Epidermal melanocyte (primary cell): ENCODE results near the gene HDAC9.

Experiments
- DNase-seq: peaks from one replicate; pipeline ENCODE4 v3.0.0; 2011; ENCODE audit warnings: low spot score; ENCODE audit not compliant: insufficient read length

Gene HDAC9

DNA sequence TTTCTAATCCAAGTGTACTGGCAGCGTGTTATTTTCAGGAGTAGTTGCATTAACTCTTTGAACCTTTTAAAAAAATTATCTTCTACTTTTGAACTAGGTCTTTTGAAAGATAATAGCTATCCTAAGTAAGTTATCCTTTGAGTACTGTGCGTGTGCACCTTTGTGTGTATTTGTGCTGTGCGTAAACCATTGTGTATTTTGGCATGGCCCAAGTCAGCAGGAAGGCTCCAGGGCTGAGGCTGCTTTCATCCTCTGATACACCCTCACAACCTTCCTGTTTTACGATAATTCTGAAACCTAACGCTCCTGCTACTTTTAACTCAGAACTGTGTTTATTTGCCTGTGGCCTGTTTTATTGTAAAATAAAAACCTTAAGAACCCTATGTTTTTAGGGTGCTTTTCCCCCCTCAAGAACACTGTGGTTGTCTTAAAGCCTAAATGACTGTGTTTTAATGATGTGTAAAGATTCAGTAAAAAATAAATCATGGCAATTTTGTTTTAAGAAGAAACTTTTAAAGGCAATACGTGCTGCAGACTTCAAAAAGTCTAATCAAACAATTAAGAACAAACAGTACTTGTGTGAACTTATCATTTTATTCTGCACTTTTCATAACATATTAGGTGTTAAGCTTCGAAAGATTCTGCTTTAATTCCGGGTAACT lies 57.5 kb downstream of the HDAC9 start:
- no peak for DNase-seq

DNA sequence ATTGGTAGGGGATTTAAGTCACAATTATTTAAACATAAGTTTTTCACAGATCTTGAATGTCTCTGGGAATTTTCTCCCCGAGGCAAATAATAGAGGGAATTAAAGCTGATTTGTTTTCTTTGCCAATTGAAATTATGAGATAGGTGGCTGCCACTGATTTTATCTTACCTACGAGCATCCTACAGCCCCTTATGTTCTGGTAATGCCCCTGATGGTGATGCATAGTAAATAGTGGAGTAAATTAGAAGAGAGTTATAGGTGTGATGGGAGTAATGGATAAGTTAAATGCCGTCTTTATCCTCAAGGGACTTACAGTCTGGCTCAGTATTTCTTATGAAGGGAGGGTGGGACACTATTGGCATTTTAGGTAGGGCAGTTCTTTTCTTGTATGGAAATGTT lies 58.1 kb downstream of the HDAC9 start:
- no peak for DNase-seq

DNA sequence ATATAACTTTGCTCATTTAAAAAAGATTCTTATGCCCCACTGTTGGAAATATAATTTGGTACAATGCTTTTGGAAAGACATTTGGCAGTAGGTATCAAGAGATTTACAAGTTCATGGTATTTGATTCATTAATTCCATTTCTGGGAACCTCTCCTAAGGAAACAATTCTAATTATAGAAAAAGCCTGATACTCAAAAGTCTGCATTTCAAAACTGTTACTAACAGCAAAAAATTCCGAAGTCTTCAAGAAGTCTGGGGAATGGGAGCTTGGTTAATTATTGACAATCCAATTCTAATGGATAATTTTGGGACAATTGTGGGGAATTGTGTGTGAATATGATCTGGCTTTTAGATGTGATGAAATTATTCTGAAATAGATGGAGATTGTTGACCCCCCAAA lies 59.6 kb downstream of the HDAC9 start:
- DNase-seq: no peak

DNA sequence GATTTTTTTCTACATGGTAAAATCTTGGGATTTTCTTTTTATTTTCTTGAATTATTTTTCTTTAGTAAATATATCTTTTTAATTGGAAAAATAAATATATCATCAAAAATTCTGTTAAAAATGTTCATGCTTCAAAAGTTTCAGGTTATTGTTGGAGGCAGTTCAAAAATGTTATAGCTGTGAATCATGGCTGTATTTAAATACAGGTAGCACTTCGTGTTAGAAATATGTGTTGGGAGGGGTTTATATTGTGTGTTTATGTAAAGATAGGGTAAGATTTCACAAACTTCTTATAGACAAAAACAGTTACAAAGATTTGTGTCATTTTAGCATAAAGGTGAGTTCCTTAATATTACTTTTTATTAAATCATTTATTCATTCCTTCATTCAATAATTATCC lies 60.4 kb downstream of the HDAC9 start:
- no peak for DNase-seq

DNA sequence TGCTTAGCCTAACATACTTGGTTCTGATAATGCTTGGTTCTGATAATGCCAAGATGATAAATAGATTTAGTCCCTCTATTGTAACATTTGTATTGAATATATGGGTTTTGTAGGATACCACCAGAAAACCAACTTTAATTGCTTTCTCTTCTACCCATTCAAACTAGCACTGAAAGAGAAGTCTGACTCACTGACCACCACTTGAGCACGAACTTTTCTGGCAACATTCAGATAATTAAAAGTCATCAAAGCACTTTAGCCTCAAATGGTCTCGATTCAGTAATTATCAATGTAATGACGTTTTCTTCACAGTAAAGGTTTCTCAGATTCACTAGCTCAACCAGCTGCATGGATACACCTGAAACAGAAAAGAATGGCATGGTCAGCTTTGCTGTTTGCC lies 63.0 kb downstream of the HDAC9 start:
- no peak for DNase-seq

DNA sequence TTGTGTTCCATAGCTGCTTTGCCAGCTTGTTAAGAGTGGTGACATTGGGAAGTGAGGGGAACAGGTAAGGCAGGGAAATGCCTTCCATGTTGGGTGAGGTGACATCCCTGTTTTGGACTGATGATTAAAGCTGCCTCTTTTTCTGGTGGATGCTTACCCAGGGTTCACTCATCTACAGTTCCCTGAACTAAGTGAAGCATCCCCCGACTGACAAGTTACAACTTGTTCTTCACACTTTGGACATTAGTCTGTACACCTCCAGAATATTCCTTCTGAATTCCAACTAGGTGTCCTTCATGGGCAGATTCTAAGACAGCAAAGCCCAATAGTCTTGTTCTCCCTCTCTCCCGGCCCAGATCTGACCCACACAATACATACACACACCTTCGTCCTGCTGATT lies 63.4 kb downstream of the HDAC9 start:
- DNase-seq: no peak

DNA sequence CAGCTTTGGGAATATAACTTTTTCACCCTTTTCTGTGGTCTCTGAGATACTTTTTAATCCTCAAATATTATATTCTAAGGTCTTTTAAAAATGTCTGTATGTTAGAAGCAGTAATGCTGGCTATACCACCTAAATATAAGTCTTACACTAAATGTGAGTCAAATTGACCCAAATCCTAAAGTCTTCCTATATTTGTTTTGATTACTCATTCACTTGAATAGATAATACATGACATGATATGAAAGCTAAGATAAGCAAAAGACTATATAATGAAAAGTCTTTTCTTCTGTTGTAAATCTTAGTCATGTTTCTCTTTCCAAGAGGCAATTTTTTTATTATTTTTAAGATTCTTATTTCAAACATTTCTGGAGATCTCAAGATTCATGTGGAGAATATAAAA lies 64.2 kb downstream of the HDAC9 start:
- DNase-seq: no peak

DNA sequence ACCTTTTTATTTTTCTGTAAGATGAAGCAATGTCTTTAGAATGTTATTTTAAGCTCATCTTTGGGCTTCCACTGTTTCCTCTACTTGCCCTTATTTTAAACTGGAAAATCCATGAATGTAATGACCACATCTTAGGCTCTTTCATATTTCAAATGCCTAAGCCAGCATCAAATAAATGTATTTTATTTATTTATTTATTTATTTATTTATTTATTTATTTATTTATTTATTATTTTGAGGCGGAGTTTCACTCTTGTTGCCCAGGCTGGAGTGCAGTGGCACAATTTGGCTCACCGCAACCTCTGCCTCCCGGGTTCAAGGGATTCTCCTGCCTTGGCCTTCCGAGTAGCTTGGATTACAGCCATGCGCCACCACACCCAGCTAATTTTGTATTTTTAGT lies 69.2 kb downstream of the HDAC9 start:
- DNase-seq: no peak

DNA sequence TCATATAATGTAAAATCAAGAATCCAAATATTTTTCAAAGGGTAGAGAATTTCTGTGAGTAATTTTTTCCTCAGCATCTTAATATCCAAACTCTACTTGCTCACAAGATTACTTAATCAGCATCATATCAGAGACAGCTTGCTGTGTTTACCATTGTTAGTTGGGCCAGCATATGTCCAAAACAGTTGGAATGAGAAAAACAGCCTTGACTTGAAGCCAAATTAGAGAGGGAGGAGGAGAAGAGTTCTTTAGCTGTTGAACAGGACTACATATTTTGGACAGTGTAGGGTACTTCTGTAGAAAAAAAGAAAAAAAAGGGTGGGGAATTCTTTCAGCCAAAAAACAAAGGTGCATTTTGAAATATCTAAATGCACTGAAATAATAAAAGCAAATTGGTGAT lies 69.8 kb downstream of the HDAC9 start:
- no peak for DNase-seq

DNA sequence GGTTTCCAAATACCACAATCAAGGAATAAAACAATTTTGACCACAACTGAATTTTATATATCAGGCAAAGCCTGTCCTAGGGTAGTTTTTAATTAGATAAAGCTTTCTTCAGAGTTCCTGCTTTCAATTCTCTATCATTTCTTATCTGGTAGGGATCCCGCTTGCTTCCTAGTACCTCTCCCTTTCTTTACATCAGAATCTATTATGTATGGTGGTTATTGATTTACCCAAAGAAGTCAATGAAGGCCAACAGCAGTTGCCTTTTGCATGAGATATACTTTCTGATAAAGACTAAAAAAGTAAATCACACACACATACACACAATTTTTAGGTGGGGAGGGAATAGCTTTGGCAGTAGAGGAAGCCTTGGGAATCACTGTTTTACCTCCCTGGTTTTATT lies 70.7 kb downstream of the HDAC9 start:
- DNase-seq: no peak

DNA sequence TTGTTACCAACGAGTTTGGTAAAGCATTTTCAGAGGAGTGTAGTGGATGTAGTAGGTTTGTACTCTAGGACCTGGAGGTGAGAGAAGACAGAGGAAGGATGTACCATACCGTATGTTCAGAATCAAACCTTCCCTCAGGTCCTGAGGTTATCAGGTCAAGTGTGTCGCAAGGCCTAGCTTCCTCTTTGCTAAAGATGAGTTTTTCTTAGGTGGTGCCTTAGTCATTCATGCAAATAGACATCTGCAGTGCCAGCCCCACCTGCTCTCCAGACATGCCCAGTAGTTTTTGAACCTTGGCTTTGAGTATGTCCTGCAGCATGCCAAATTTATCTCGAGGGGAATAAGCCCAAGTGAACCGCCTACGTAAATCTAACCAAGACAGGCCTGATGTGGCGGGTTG lies 71.3 kb downstream of the HDAC9 start:
- DNase-seq: no peak

DNA sequence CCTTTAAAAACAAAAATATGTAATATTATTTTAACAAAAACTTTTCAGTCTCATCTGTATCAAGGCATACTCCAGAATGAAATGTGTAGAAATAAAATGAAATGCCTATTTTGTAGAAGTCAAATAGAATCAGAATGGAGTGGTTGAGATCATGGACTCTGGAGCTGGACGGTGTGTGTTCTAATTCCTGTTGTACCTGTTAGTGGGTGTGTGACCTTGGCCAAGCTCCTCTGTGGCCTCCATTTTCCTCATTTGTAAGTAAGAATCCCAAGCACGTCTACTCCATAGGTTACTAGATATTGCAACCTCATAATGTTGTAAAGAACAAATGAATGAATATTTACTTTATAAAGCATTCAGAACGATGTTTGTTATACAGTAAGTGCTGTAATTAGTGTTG lies 74.9 kb downstream of the HDAC9 start:
- DNase-seq: no peak

DNA sequence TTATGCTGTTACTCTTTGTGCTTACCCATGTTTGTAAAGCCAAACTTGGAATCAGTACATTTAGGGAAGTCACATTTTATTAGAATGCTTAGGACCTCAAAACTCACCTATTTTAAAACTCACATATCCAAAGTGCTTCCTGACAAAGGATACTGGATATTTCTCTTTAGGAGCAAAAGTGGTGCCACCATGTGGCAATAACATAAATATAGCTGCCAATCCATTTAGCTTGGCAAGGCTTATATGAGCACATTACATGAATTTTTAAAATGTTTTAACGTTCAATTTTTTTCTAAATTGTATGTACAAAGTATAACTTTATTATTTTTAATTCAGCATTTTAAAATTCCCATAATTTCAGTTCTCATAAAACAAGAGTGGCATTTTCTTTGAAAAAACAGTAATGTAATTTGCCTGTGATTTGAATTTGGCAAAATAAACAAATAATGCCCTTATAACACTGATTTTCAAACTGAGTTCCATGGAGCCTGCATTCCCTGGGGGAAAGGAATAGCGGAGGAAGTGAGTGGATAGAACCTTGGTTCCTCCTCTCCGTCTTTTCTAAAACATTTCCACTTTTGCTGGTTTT lies 75.4 kb downstream of the HDAC9 start:
- DNase-seq: peak; percentile 31

DNA sequence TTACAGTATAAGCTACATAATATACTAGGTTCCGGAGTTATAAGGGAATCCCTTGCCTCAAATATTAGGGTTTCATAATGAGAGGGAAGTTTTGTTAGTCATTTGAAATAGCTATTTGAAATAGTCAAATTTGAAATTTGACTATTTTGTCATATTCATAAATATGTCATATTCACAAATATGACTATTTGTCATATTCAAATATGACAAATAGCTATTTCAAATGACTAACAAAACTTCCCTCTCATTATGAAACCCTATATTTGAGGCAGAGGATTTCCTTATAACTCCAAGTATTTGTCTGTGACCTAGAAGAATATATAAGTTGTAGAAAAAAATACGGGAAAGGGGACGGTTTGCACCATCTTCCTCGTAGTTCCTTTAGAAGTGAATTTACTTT lies 76.6 kb downstream of the HDAC9 start:
- DNase-seq: no peak

DNA sequence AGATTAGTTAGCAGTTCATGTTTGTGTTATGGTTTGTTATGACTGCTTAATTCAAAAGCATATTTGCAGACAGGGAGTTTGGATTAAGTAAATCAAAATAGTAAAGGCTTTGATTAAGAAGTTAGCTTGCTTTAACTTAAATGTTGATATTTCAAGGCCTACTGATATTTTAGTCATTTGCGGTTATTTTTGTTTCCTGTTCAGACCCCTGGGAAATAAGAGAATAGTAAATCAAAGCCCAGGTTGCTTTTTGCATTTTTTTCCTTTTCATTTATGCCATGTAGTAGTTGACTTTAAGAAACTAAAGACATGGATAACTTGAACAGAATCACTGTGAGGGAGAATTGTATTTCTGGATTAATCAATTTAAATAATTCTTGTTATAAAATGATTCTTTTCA lies 77.3 kb downstream of the HDAC9 start:
- no peak for DNase-seq

DNA sequence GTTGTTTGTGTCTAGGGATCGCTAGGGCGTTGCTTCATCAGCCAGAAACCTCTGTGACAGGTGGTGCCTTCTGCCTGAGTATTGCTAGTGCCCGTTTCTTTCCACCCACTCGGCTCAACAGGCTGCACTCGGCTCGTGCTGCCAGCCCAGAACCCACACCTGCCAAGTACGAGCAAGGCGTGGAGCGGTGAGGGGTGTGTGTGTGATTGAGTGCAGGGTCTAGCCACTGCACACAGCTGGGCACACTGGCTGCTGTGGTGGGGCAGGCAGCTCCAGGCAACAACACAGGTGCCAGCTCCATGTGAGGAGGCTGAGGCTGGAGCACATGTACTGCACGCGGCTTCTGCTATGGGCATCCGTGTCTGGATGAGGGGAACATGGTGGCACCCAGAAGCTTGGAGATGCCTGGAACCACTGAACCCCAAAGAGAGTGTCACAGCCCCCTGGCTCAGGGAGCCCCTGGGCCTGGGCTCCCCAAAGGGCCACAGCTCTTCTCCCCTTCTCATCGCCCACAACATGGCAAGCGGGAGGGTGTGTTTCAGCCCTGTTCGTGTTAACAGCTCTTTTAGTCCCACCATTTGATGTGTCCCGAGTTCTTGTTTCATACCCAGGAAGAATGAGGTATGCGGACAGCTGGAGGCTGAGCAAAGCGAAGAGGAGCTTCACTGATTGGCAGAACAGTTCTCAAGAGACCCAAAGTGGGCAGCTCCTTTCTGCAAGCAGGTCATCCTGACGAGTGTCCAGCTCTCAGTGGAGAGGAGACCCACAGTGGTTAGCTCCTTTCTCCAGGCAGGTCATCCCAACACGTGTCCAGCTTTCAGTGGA lies 78.1 kb downstream of the HDAC9 start:
- no peak for DNase-seq

DNA sequence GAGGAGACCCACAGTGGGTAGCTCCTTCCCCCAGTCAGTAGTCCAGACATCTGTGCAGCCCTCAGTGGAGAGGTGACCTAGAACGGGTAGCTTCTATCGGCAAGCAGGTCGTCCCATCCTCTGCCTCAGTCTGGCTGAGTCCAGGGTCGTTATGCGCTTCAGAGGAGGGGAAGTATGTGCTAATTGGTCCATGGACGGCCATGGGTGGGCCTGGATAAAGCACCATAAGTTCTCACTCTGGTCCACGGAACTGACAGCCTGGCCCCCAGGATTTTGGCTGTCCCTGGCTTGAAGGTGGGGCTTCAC lies 78.6 kb downstream of the HDAC9 start:
- DNase-seq: no peak

DNA sequence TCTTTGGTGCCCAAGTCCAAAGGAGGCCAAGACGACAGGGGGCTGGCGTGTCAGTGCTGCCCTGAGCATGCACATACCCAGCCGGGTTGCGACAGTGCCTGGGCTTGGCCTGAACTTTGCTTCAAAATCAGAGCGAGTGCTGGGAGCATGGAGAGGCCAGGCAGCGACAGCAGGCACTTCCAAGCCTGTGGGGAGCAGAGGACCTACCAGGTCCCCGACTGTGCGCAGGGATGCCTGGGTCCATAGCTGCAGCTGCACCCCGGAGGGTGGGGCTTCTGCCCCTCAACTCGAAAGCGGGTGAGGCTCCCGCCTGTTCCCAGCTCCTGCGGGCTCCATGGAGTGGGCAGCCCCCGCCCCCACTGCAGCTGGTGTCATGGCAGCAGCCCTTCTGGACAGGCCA lies 79.1 kb downstream of the HDAC9 start:
- no peak for DNase-seq

DNA sequence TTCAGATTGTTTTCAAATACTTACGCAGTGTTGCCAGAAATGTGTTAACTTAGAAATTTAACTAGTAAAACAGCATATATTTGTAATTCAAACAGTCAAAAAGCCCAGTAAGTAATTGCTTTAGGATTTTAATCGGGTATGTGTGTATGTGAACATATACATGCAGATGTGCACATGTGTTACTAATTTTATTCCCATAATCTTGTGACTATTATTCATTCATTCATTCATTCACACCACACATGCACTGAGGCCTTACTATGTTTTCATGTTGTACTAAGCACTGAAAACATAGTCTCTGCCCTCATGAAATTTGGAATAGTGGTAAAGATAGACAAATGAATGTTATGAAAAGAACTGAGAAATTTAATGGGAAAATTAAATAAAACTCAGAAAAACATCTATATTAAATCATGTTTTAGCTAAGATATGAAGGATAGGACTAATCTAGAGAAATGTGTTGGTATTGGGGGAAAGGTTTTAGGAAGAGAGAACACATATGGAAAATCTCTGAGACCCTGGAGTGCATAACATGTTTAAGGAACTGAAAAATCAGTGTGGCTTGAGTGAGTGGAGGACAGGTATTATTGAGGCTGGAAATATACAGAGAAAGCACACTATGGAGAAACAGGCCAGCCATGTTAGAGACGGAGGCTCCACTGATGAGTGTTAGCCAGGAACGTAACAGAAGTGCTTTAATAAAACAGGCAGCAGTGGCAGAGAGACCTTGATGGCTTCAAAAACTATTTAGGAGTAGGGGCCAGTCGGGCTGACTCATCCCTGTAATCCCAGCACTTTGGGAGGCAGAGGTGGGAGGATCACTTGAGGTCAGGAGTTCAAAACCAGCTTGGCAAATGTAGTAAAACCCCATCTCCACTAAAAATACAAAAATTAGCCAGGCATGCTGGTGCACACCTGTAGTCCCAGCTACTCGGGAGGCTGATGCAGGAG lies 80.3 kb downstream of the HDAC9 start:
- no peak for DNase-seq

DNA sequence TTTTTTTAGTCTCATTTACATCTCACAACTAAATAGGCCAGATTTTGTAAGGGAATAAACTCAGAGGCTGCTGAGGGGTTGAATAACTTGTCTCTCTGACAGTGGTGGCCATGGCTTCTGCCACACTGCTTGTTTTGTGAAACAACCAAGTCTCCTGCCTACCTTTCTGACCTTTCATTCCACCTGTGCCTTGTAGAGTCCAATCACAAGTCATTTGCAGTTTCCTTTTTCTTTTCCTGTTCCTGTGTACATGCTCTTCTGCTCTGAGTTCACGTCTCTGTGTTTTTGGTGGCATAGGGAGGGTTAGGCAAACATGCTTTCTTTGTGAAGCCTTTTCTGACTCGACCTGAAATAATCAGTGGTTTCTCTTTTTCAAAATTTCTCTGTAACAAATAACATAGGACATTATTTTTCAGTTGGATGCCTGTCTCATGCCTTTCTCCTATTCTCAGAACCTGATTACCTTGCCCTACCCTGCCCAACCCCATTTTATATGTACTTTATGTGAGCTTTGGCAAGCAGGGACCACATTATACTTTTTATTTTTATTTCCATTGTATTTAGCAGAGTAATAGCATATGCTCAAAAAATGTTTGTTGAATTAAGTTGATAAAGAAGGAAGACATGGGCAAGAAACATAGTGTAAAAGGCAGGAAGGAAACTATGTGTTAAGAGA lies 81.7 kb downstream of the HDAC9 start:
- DNase-seq: no peak

DNA sequence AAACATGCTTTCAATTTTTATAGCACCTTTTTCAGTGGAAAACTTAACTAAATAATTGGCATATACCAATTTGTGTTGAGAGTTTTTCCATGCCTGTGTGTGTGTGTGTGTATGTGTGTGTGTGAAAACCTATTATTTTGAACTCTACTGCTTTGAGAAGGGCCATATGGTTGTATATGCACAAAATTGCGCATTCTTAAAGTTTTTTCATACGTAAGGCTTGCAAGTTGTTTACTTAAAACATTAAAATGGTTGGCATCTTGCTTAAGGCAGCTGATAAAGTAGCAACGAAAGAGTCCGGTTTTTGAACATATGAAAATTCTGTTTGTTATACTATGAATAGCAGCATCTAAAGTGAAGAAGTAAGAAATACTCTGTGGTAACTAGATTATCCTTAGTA lies 84.1 kb downstream of the HDAC9 start:
- no peak for DNase-seq
